ENCODE data around the gene PPP1R3F. TPM values are rescaled to one million over a fixed set of nuclear protein-coding genes. Genes with fewer than 3 reads are reported as not detected.

Gene PPP1R3F
- total RNA-seq, 1 donor from 2014 or later = 13.1 TPM

DNA sequence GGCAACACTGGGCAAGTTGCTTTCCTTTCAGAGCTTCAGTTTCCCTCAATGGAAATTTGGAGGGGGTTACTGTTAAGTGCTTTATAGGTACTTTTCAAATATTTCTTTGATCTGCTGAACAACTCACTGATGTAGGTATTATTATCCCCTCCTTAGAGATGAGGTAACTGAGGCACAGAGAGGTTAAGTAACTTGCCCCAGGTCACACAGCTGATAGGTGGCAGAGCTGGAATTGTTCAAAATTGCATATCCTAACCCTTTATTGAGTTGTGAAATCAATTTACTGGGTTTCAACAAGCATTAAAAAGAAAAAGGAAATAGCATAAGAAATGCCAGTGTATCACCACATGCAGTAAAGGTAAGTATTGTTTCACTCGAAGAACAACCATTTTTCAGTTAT lies 6.6 kb downstream of the PPP1R3F start:
- peaks cover 29% of the 10 kb centered on the region for H3K4me1 Mint-ChIP-seq
- H3K27me3 Mint-ChIP-seq (ENCODE audit: low read depth) = no peaks in the 10 kb centered on the region
- peaks cover 1% of the 10 kb centered on the region for H3K9me3 Mint-ChIP-seq
- TF ChIP-seq, protein P1, sequence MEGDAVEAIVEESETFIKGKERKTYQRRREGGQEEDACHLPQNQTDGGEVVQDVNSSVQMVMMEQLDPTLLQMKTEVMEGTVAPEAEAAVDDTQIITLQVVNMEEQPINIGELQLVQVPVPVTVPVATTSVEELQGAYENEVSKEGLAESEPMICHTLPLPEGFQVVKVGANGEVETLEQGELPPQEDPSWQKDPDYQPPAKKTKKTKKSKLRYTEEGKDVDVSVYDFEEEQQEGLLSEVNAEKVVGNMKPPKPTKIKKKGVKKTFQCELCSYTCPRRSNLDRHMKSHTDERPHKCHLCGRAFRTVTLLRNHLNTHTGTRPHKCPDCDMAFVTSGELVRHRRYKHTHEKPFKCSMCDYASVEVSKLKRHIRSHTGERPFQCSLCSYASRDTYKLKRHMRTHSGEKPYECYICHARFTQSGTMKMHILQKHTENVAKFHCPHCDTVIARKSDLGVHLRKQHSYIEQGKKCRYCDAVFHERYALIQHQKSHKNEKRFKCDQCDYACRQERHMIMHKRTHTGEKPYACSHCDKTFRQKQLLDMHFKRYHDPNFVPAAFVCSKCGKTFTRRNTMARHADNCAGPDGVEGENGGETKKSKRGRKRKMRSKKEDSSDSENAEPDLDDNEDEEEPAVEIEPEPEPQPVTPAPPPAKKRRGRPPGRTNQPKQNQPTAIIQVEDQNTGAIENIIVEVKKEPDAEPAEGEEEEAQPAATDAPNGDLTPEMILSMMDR (conservative IDR thresholded peaks at IDR 0.05) = no peak
- H3K27ac Mint-ChIP-seq (ENCODE audit: unreplicated experiment) = no peak overlapping the region
- no peak for DNase-seq (ENCODE audit: low read depth, low spot score)
- no peak overlapping the region for H3K4me3 Mint-ChIP-seq
- H3K36me3 Mint-ChIP-seq (ENCODE audit: low read depth) = peaks cover under 1% of the 10 kb centered on the region

DNA sequence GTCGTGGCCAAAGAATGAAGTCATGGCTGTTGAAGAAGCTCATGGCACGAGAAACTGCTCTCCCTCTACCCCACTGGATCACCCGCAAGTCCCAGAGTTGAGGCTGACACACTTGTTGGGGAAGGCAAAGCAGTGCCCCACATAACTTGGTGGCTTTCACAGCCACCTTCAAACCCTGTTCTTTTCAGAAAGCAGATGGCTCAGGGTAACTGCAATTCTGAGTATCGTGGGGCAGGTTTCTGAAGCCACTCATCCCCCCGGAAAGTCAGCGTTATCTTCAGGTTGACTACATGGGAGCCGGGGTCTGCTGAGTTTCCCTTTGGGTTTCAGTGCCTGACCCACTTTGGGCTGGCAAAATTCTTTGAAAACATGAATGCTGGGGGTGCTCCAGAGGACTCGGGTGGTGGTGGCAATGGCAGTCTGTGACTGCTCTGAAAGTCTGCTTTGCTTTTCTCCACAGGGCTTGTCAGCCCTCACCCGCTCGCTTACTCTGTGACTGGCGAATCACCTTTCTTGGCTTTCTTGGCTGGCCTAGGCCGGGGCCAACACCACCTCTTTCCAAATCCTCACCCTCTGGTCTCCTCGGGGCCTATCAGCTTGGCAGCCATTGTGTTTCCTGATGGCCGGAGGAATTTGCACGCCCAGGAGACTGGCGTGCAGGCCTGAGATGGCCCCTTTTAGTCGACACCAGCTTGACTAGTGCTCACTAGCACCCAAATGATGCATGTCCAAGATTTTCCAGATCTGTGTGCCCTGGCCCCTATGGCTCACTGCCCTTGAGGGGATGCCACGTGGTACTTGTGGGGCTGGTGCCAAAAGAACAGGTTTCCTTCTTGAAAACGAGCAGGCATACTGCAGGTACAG lies 7.3 kb downstream of the PPP1R3F start:
- H3K27me3 Mint-ChIP-seq (ENCODE audit: low read depth) = no peaks in the 10 kb centered on the region
- H3K4me3 Mint-ChIP-seq = peak overlapping the region; percentile 31
- no peak overlapping the region for H3K27ac Mint-ChIP-seq (ENCODE audit: unreplicated experiment)
- no peak for DNase-seq (ENCODE audit: low read depth, low spot score)
- peaks cover 24% of the 10 kb centered on the region for H3K4me1 Mint-ChIP-seq
- TF ChIP-seq, protein P1 (conservative IDR thresholded peaks at IDR 0.05) = no peak
- H3K36me3 Mint-ChIP-seq (ENCODE audit: low read depth) = no peaks in the 10 kb centered on the region
- H3K9me3 Mint-ChIP-seq = no peaks in the 10 kb centered on the region

DNA sequence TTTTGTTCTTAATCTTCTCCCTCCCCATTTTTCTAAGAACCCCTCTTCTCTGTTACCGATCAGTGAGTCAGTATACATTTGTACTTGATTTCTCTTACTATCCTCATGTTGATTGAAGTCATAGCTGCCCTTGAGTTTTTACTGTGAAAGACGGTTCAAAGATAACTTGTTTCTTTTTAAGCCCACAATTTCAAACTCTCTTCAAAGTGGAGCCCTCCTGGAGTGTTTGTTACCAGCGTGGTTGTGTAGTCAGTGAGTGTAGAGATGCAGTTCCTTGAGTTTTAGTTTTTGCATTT lies 7.9 kb downstream of the PPP1R3F start:
- peak overlapping the region; percentile 31 for H3K4me3 Mint-ChIP-seq
- H3K27ac Mint-ChIP-seq (ENCODE audit: unreplicated experiment) = no peak overlapping the region
- no peak for DNase-seq (ENCODE audit: low read depth, low spot score)

DNA sequence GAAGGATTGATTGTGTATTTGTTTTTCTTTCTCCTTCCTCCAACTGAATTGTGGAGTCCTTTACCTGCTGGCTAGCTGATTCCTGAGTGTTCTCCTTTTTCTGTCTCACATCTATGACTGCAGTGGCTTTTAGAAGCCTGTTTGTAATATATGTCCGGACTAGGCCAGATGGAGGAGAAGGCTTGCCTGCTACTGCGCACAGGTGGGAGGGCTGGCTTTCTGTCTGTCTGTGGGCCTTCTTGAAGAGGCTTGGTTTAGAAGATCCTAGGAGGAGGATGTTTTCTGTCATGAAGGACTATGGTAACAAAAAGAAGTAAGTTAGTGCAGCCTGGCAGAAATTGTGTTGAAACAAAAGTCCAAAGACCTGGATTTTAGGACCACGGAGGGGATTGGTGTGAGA lies 8.5 kb downstream of the PPP1R3F start:
- Mint-ChIP-seq H3K36me3 (ENCODE audit: low read depth) (peaks cover 7% of the 10 kb centered on the region), H3K4me3 (peak overlapping the region; percentile 23), H3K27me3 (ENCODE audit: low read depth) (no peaks in the 10 kb centered on the region), H3K27ac (ENCODE audit: unreplicated experiment) (no peak overlapping the region), H3K4me1 (peaks cover 25% of the 10 kb centered on the region), H3K9me3 (no peaks in the 10 kb centered on the region)
- no peak for DNase-seq (ENCODE audit: low read depth, low spot score)
- TF ChIP-seq, protein P1 (conservative IDR thresholded peaks at IDR 0.05) = no peak

More for the DNA sequence above, 7.9 kb downstream of the PPP1R3F start:
- Mint-ChIP-seq H3K27me3 (ENCODE audit: low read depth) (no peaks in the 10 kb centered on the region), H3K4me1 (peaks cover 28% of the 10 kb centered on the region), H3K36me3 (ENCODE audit: low read depth) (peaks cover 5% of the 10 kb centered on the region), H3K9me3 (no peaks in the 10 kb centered on the region)
- TF ChIP-seq, protein P1 (conservative IDR thresholded peaks at IDR 0.05) = no peak

DNA sequence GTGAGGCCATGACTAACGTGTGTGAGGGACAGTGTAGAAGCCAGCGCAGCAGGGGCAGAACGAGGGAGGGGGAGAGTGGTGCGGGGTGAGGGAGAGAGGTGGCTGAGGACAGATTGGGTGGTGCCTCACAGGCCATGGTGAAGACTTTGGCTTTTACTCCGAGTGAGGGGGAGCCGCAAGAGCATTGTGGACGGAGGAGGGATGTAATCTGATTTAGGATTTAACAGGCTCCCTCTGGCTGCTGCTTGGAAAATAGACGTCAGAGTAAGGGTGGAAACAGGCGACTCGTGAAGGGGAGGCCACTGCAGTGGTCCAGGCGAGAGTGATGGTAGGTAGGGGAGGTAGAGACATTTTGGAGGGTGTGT lies 13.0 kb downstream of the PPP1R3F start:
- DNase-seq (ENCODE audit: low read depth, low spot score) = no peak
- TF ChIP-seq, protein P1 (conservative IDR thresholded peaks at IDR 0.05) = no peak
- H3K4me1 Mint-ChIP-seq = peaks cover 14% of the 10 kb centered on the region
- no peaks in the 10 kb centered on the region for H3K27me3 Mint-ChIP-seq (ENCODE audit: low read depth)
- H3K27ac Mint-ChIP-seq (ENCODE audit: unreplicated experiment) = peak overlapping the region; percentile 32
- H3K36me3 Mint-ChIP-seq (ENCODE audit: low read depth) = peaks cover 7% of the 10 kb centered on the region
- H3K4me3 Mint-ChIP-seq = no peak overlapping the region
- H3K9me3 Mint-ChIP-seq = no peaks in the 10 kb centered on the region

Measured in neural crest cell (in vitro differentiated cells).